ENCODE measurements around the gene CHMP4A. TPM values are rescaled to one million over a fixed set of nuclear protein-coding genes. Genes with fewer than 3 reads are reported as not detected.

Gene CHMP4A
- total RNA-seq, 1 experiment from 2014 or later: 88.6 TPM

GRCh38 chr14:24160850-24161804 lies 52.2 kb downstream of the CHMP4A start, which contains the start of gene IRF9:
Gene IRF9, plus strand, starts transcription at chr14:24161265. Its CDS starts 880 bp downstream, at chr14:24162145.
- BruUV-seq (replicated peaks): TSS peak; percentile 31
- ChIA-PET CTCF (interaction anchor here (0.6 to 6.8 kb wide), 35 partner anchors 9 to 1389 kb away, joined by 3 to 141 read pairs (median 4); partner anchors contain the start of genes CARMIL3, CHMP4A, CIDEB and DCAF11), POLR2A (interaction anchor here (0.7 to 3.7 kb wide), 12 partner anchors 9 to 149 kb away, joined by 3 to 30 read pairs (median 6); partner anchors contain the start of genes DCAF11, EMC9, GMPR2 and IPO4)
- peak; percentile 95 for DNase-seq (ENCODE audit: unreplicated experiment)
- Mint-ChIP-seq H3K36me3 (ENCODE audit: insufficient read depth, unreplicated experiment) (peaks cover 71% of the 10 kb centered on the region), H3K27ac (ENCODE audit: low read depth, unreplicated experiment) (peak within 1 kb of the TSS; percentile 91), H3K4me3 (ENCODE audit: unreplicated experiment) (peak within 1 kb of the TSS; percentile 88), H3K4me1 (ENCODE audit: insufficient read depth, unreplicated experiment) (peaks cover 11% of the 10 kb centered on the region), H3K9me3 (ENCODE audit: unreplicated experiment) (no peaks in the 10 kb centered on the region), H3K27me3 (ENCODE audit: insufficient read depth, unreplicated experiment) (no peaks in the 10 kb centered on the region)
- TF ChIP-seq, protein P1, sequence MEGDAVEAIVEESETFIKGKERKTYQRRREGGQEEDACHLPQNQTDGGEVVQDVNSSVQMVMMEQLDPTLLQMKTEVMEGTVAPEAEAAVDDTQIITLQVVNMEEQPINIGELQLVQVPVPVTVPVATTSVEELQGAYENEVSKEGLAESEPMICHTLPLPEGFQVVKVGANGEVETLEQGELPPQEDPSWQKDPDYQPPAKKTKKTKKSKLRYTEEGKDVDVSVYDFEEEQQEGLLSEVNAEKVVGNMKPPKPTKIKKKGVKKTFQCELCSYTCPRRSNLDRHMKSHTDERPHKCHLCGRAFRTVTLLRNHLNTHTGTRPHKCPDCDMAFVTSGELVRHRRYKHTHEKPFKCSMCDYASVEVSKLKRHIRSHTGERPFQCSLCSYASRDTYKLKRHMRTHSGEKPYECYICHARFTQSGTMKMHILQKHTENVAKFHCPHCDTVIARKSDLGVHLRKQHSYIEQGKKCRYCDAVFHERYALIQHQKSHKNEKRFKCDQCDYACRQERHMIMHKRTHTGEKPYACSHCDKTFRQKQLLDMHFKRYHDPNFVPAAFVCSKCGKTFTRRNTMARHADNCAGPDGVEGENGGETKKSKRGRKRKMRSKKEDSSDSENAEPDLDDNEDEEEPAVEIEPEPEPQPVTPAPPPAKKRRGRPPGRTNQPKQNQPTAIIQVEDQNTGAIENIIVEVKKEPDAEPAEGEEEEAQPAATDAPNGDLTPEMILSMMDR (IDR thresholded peaks at IDR 0.05; ENCODE audit: unreplicated experiment): peak; percentile 84
- intact Hi-C loops (cut with micrococcal nuclease): loop anchor here (1.0 to 5.0 kb wide), 4 partner anchors 14 to 146 kb away; partner anchors contain the start of genes PCK2, PSME2 and RNF31

DNA sequence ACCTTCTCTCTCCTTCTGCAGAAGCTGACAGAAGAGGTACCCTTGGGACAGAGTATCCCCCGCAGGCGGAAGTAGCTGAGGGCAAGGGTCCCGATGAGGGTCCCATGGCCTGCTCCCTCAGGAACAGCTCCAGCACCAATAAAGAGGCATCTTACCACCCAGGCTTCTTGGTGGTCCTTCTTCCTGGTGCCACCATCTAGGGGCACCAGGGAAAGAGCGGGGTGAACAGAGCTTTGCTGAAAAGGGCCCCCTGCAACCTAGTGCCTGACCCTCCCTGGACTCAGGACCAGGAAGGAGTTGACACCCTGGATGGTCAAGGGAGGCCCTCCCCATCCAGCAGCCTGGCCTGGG lies 52.8 kb downstream of the CHMP4A start:
- Mint-ChIP-seq H3K36me3 (ENCODE audit: insufficient read depth, unreplicated experiment) (peaks cover 75% of the 10 kb centered on the region), H3K4me3 (ENCODE audit: unreplicated experiment) (peak overlapping the region; percentile 88), H3K4me1 (ENCODE audit: insufficient read depth, unreplicated experiment) (peaks cover 11% of the 10 kb centered on the region), H3K27me3 (ENCODE audit: insufficient read depth, unreplicated experiment) (no peaks in the 10 kb centered on the region), H3K27ac (ENCODE audit: low read depth, unreplicated experiment) (no peak overlapping the region), H3K9me3 (ENCODE audit: unreplicated experiment) (no peaks in the 10 kb centered on the region)
- ChIA-PET CTCF (interaction anchor here (0.7 to 6.8 kb wide), 30 partner anchors 9 to 160 kb away, joined by 3 to 141 read pairs (median 4); partner anchors contain the start of genes CHMP4A, CIDEB, DCAF11 and IPO4), POLR2A (interaction anchor here (0.7 to 3.7 kb wide), 8 partner anchors 9 to 73 kb away, joined by 3 to 30 read pairs (median 10); partner anchors contain the start of genes DCAF11, EMC9, GMPR2 and IPO4)
- no TSS peak for BruUV-seq (replicated peaks)
- intact Hi-C loops (cut with micrococcal nuclease): loop anchor here (2.0 to 5.0 kb wide), 3 partner anchors 14 to 146 kb away; partner anchors contain the start of genes PCK2, PSME2 and RNF31
- TF ChIP-seq, protein P1 (IDR thresholded peaks at IDR 0.05; ENCODE audit: unreplicated experiment): no peak
- no peak for DNase-seq (ENCODE audit: unreplicated experiment)

- Mint-ChIP-seq H3K4me3 (ENCODE audit: unreplicated experiment) (no peak overlapping the region), H3K9me3 (ENCODE audit: unreplicated experiment) (no peaks in the 10 kb centered on the region), H3K36me3 (ENCODE audit: insufficient read depth, unreplicated experiment) (peaks cover 75% of the 10 kb centered on the region), H3K27me3 (ENCODE audit: insufficient read depth, unreplicated experiment) (no peaks in the 10 kb centered on the region), H3K4me1 (ENCODE audit: insufficient read depth, unreplicated experiment) (peaks cover 11% of the 10 kb centered on the region), H3K27ac (ENCODE audit: low read depth, unreplicated experiment) (no peak overlapping the region)
- BruUV-seq (replicated peaks): no TSS peak
- CTCF ChIA-PET: interaction anchor here (0.7 to 6.8 kb wide), 28 partner anchors 10 to 160 kb away, joined by 3 to 141 read pairs (median 5); partner anchors contain the start of genes CHMP4A, CIDEB, DCAF11 and IPO4
- intact Hi-C loops (cut with micrococcal nuclease): loop anchor here (2.0 to 5.0 kb wide), 3 partner anchors 13 to 145 kb away; partner anchors contain the start of genes PCK2, PSME2 and RNF31
- POLR2A ChIA-PET: interaction anchor here (0.7 to 3.7 kb wide), 5 partner anchors 10 to 73 kb away, joined by 3 to 30 read pairs (median 5); partner anchors contain the start of genes DCAF11, GMPR2, NRL and PSME2
- TF ChIP-seq, protein P1 (IDR thresholded peaks at IDR 0.05; ENCODE audit: unreplicated experiment): no peak
- no peak for DNase-seq (ENCODE audit: unreplicated experiment)
Observed at GRCh38 chr14:24159777-24160498, 53.4 kb downstream of the CHMP4A start.

Other genes with a start within 250 kb of the CHMP4A start
- 18.1 and 20.8 TPM in 2 replicates for gene DHRS4L2, start 224.6 kb downstream of the CHMP4A start, total RNA-seq (2022)
- gene CARMIL3, start 161.5 kb downstream of the CHMP4A start, total RNA-seq (2022): 0.20 TPM in 1 of 2 replicates, not detected in the other
- not detected in 2 replicates for gene CPNE6, start 141.9 kb downstream of the CHMP4A start, total RNA-seq (2022)
- 64.7 and 112 TPM in 2 replicates for gene PCK2, start 119.2 kb downstream of the CHMP4A start, total RNA-seq (2022)
- gene DCAF11, start 98.7 kb downstream of the CHMP4A start, total RNA-seq (2022): 38.6 and 48.8 TPM in 2 replicates
- 1.3 and 2.1 TPM in 2 replicates for gene NRL, start 98.5 kb downstream of the CHMP4A start, total RNA-seq (2022)
- gene FITM1, start 82.8 kb downstream of the CHMP4A start, total RNA-seq (2022): 0.47 TPM in 1 of 2 replicates, not detected in the other
- gene PSME1, start 77.3 kb downstream of the CHMP4A start, total RNA-seq (2022): 126 and 135 TPM in 2 replicates
- gene EMC9, start 71.9 kb downstream of the CHMP4A start, total RNA-seq (2022): 49.2 and 49.9 TPM in 2 replicates
- 134 and 135 TPM in 2 replicates for gene PSME2, start 66.9 kb downstream of the CHMP4A start, total RNA-seq (2022)
- 62.2 and 67.4 TPM in 2 replicates for gene RNF31, start 66.0 kb downstream of the CHMP4A start, total RNA-seq (2022)
- 13.6 and 23.8 TPM in 2 replicates for gene IRF9, start 52.2 kb downstream of the CHMP4A start, total RNA-seq (2022)
- gene REC8, start 41.4 kb downstream of the CHMP4A start, total RNA-seq (2022): 6.1 and 12.1 TPM in 2 replicates
- gene IPO4, start 24.7 kb downstream of the CHMP4A start, total RNA-seq (2022): 57.2 and 100 TPM in 2 replicates
- gene TM9SF1, start 18.0 kb downstream of the CHMP4A start, total RNA-seq (2022): 67.8 and 103 TPM in 2 replicates
- gene TSSK4, start 7.8 kb downstream of the CHMP4A start, total RNA-seq (2022): 0.68 and 1.2 TPM in 2 replicates
- gene MDP1, start 2.6 kb upstream of the CHMP4A start, total RNA-seq (2022): 11.0 and 20.2 TPM in 2 replicates
- gene NEDD8, start 18.9 kb upstream of the CHMP4A start, total RNA-seq (2022): 233 and 243 TPM in 2 replicates
- gene GMPR2, start 19.4 kb upstream of the CHMP4A start, total RNA-seq (2022): 77.3 and 79.9 TPM in 2 replicates
- 47.3 and 47.6 TPM in 2 replicates for gene TINF2, start 29.1 kb upstream of the CHMP4A start, total RNA-seq (2022)
- 16.9 and 26.2 TPM in 2 replicates for gene TGM1, start 49.7 kb upstream of the CHMP4A start, total RNA-seq (2022)
- gene RABGGTA, start 58.1 kb upstream of the CHMP4A start, total RNA-seq (2022): 51.7 and 75.0 TPM in 2 replicates
- 29.2 and 29.7 TPM in 2 replicates for gene DHRS1, start 86.3 kb upstream of the CHMP4A start, total RNA-seq (2022)
- gene NOP9, start 86.4 kb upstream of the CHMP4A start, total RNA-seq (2022): 29.8 and 31.9 TPM in 2 replicates
- gene CIDEB, start 94.5 kb upstream of the CHMP4A start, total RNA-seq (2022): 0.52 and 1.3 TPM in 2 replicates
- 21.7 and 23.8 TPM in 2 replicates for gene LTB4R2, start 96.7 kb upstream of the CHMP4A start, total RNA-seq (2022)
- gene LTB4R, start 98.0 kb upstream of the CHMP4A start, total RNA-seq (2022): 15.8 and 19.9 TPM in 2 replicates
- not detected in 2 replicates for gene ADCY4, start 121.6 kb upstream of the CHMP4A start, total RNA-seq (2022)
- gene RIPK3, start 126.5 kb upstream of the CHMP4A start, total RNA-seq (2022): not detected in 2 replicates
- gene NFATC4, start 154.7 kb upstream of the CHMP4A start, total RNA-seq (2022): 0.23 and 1.7 TPM in 2 replicates
- not detected in 2 replicates for gene NYNRIN, start 185.5 kb upstream of the CHMP4A start, total RNA-seq (2022)
- 2.4 TPM in 2 replicates for gene CBLN3, start 216.2 kb upstream of the CHMP4A start, total RNA-seq (2022)
- gene KHNYN, start 216.5 kb upstream of the CHMP4A start, total RNA-seq (2022): 63.0 TPM in 2 replicates
- 53.2 and 58.7 TPM in 2 replicates for gene SDR39U1, start 229.3 kb upstream of the CHMP4A start, total RNA-seq (2022)